GM12892 (cell line): ENCODE data around the gene TMEM151A.

Source experiments
- POLR2A ChIP-seq: IDR thresholded peaks from 2 replicates; pipeline ENCODE4 v1.6.1; 2011; ENCODE audit warnings: low read depth, low read length, control low read depth
- POLR2AphosphoS5 ChIP-seq: IDR thresholded peaks from 2 replicates; pipeline ENCODE4 v1.6.1; 2011; ENCODE audit warnings: low read depth, low read length, control low read depth

- TF ChIP-seq POLR2A (no peak), POLR2AphosphoS5 (no peak)
Measured at GRCh38 chr11:66317322-66317722, 25.6 kb downstream of the TMEM151A start.
